NCI-H526 (cell line): ENCODE measurements around the gene MAGIX.

Experiments used
- DNase-seq, 2 experiments: peaks; one replicate each; lab custom pipeline; 2025; lab: John Stamatoyannopoulos, UW

The MAGIX gene

DNA sequence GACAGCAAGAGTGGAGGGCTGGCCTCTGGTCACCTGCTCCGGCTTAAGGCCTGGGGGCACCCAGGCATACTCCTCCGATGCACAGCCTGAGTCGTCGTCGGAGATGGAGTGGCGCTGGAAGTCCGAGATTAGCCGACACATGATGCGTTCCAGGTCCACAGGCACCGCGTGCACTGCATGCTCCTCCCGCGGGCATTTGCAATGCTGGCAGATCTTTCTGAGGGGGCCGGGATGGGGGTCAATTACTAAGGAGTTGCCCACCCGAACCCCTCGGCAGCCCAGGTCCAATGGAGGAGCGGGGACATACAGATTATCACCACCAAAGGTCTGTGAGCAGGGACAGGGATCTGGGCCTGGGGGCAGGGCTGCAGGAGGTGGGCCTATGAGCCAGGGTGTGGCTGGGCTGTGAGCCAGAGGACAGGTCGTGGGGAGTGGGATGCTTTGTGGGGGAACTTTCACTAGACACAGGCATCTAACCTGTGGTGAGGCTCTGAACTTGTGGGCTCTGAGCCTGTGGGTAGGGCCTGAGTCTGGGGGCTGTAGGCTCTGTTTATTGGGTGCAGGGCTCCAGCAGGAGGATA lies 21.2 kb downstream of the MAGIX start:
- peak in 1 of 2 experiments; percentile 52 for DNase-seq

DNA sequence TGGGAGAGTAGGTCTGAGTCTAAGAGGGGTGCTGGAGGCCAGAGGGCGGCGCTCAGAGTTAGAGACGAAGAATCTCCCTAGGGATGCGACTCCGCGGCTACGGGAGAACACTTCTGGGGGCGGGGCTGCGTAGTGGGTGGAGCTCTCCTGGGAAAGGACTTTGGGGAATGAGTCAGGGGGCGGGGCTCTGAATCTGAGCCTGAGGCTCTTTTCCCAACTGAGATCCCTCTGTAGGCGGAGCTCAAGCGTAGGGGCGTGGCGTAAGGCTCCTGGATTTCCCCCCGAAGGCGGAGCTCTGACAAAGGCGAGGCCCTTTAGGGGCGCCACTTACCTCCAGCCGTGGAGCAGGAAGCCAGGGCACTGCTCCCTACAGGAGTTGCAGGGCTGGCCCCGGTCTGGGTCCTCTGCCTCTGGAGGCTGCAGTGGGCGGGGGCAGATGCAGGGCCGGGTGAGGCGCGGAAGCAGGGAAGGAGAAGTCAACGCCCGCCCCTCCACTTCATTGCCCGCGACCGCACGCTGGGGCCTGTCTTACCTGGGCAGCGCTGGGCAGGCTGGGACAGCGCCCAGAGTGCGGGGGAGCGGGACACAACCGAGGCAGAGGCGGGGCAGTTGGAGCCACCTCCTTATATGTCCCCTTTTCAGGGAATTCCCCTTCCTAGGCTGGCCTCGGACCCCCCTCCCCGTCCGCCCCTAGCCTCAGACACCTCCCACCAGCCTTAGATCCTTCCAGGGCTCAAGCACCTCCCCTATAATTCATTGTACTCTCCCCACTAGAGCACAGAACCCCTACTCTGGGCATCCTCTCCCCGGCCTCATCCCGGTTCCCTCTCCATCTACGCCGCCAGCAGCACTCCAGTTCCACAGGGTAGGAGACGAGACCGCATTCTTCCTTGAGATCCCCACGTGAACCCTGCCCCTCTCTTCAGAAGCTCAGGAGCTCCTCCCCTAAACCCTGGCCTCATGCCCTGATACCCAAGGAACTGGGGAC lies 22.0 kb downstream of the MAGIX start:
- DNase-seq, result peak; percentile 78 to 97

DNA sequence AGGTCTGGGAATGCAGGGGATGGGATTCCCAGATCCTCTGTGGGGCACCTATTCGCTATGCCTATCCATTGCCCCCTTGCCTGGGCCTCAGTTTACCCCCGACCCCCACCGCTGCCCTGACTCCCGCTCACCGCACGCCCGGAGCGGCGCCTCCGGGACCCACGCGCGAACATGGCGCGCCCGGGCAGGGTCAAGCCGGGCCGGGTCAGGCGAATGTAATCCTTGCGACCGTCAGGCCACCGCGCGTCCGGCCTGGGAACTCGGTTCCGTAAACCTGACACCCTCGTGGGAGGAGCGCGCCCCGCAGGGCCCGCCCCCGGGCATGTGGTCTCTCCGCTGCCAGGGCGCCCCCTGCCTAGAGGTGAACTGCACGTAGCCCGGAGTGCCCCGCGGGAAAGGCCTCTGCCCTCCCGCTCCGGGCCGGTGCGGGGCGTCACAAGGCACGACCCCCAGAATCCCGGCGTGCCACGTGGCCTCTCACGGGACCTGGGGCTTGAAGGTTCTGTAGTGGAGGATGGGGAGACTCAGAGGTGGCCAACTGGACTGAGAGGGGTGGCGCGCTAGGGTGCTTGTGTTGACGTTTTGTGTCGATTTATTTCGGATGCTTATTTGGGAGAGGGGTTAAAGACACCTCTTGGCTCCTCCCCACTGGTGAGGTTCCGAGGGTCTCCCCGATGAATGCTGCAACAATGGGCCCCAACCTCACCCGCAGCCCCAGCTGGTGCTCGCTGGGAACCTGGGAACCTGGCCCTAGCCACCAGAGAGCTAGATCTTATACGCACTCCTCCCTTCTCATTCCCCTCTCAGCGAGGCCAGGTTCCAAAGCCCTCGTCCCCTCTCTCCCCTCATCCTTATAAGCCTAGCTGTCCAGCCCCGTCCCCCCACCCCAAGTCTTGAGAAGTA lies 23.8 kb downstream of the MAGIX start, which contains the start of gene PRICKLE3:
TSS of gene PRICKLE3 (minus strand) at position 249 of the 903 bp plus-strand sequence. CDS start at position 173, 76 bp downstream.
- peak; percentile 44 to 84 for DNase-seq

DNA sequence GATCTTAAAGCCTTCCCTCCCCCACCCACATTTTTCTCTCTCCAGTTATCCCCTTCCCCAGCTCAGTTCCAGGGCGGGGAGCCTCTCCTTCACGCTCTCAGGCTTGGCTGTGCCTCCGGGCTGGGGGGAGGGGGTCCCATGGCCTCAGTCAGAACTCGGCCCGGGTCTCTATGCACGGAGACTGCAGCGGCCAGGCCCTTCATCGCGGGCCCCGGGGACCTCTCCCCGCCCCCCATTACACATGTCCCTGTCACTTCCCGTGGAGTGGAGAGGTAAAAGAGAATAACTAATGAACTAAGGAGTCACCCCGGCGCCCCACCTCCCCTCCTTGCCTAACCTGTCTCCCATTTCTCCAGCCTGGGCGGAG lies 24.5 kb downstream of the MAGIX start:
- peak in 1 of 2 experiments; percentile 40 for DNase-seq

DNA sequence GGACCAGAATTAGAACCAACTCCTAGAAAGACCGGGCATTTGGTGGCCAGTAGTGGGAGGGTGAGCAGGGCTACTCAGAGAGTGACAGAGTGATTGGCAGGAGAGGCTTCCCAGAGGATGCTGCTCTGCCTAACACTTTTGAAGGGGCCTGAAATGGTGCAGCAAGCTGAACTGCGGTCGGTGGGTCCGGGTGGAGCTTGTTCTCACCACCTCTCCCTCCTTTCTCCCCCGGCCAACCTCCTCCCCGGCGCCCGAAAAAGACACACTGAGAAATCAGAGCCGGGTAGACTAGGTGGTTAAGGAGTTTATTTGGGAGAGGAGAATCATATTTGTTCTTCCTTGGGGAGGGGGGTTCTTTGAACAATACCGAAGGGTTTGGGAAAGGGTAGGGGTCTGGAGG lies 25.0 kb downstream of the MAGIX start:
- no peak for DNase-seq

DNA sequence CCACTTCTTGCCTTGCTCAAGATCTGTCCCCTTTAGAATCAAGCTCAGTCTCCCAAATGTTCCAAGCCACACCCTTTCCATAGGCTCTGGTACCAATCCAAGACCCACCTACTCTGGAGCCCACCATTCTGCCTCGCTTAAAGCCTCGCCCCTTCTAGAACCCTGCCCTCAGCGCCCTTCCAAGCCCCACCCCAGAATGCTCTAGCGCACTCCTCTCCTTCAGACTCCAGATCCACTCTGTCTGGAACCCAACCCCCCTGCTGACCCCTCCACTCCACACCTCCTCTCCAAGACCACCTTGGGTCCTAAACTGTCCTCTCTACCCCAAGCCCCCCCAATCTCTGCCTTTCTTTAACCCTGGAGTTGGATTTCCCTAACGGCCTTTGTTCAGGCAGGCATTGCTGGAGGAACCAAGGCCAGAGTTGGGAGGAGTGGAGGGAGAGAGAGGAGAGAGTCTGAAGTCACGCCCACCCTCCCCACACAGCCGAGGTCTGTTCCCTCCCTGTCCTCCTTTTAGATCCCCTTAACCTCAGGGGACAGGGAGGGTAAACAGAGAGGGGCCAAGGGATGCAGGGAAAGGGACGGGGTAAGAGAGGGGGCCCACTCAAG lies 26.0 kb downstream of the MAGIX start:
- no peak for DNase-seq

DNA sequence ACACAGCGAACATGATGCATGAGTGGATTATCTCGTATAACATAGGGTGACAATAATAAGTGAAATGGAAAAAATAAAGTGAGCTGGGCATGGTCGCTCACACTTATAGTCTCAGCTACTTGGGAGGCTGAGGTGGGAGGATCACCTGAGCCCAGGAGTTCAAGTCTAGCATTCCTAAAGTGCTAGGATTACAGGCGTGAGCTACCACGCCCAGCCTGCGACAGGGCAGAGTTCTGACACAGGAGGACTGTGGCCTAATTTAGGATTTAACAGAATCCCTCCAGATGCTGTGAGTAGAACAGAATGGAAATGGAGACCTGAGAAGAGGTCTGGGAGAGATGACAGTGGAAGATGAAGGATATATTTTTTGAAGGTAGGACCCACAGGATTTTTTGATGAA lies 27.0 kb downstream of the MAGIX start:
- no peak for DNase-seq

DNA sequence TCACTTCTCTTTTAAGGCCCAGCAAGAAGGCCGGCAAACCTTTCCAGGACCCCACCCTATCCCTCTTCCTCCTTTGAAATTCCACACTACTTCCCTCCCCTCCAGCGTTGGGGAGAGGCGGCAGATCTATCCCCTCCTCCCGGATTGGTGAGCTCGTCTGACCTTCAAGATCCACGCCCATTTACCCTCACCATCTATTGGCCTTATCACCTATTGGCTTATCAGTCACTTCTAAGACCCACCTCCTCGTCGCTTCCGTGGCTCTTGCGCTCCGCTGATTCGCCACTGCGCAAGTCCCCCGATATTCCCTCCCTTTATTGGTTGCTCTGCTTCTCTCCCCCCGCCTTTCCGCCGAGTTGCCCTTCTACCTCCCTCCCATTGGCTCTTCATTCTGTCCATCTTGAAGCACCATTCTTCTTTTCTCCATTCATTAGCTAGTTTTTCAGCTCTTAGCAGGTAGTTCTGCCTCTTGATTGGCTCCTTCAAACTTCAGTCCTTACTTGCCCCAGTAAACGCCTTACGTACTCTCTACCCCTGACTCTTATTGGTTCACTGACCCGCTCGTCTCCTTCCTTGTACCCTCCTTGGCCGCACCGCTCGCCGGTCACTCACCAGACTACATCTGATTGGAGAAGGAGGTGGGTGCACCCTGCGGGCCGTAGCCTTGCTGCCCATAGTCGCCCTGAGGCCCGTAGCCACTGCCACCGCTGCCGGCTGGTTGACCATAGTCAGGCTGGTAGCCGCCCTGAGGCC lies 28.4 kb downstream of the MAGIX start:
- peak; percentile 99 for DNase-seq

DNA sequence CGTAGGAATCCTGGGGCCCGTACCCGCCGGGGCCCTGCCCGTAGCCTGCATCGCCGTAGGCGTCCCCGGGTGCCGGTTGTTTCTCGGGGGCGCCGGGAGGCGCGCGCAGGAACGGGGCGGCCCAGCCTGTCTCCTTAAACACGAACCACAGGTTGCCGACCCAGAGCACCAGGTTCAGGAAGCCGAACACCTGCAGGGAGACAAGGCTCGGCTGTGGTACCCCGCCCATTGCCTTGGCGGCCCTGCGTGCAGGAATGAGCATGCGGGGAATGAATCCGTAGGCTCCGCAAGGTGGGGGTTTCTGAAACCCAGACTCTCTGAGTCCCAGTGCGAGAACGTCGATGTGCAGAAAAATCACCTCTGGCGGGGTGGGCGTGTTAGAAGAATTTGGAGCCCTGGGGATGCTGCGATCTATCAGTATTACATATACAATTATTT lies 29.0 kb downstream of the MAGIX start:
- peak in 1 of 2 experiments; percentile 76 for DNase-seq

DNA sequence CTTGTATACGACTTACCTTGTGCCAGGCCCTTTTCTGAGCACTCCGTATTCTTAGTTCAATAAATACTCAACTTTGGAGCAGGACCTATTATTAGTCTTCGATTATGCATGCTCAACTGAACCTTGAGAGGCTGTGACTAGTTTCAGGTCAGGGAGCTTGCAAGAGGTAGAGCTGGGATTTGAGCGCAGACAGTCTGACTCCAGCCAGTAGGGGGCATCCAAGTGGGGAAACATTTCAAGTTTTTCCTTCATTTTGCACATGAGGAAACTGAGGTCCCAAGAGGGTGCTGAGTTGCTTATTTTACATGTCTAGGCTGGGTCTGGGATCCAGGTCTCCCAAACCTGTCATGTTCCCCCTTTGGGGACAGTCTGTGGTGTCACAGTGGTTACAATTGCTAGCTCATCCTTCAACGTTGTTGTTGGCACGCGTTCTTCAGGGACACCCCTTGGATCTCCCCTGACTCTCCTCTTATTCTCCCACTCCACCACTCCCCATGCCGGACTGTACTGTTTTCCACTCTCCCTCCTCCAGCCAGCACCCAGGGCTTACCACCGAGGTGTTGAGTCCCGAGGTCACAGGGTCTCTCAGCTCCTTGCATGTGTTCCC lies 30.3 kb downstream of the MAGIX start:
- DNase-seq, result peak in 1 of 2 experiments; percentile 45

DNA sequence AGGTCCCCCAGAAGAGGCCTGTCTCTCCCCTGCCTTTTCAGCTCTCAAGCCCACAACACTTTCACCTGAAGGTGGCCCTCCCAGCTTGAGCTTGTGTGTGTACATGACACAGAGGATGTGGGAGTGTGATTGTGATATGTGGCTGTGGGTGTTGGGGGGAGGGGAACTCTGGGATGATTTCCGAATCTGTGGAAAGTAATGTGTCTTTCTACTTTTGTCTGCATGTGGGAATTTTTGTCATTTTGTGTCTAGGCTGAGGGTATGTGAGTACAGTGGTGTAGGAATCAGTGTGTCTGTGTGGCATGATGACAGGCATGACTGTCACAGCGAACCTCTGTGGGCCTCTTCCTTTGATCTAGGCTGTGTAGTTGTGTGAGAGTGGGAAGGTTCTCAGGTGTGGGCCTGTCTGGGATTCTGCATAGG lies 31.0 kb downstream of the MAGIX start:
- no peak for DNase-seq

DNA sequence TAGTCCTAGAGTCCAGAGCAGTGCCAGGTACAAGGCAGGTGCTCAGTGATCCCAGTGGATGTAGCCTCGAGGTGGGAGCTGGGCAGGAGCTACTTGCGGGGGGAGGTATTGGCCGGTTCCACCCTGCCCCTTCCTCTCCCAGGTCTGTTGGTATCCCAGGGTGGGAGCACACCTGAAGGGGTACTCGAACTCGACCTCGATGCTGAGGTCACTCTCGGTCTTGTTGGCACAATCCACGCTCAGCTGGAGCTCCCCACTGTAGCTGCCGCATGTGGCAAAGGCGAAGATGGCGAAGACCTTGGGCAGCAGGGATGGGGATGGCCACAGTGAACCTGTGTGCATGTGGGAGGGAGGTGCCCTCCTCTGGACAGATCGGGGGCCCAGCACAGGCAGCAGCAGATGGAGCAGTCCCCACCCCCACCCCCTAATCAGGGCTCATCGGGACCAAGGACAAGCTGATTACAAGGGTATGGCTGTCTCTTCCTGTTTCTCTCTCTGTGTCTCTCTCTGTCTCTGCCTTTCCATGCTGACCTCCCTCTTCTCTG lies 35.1 kb downstream of the MAGIX start:
- DNase-seq, result no peak

DNA sequence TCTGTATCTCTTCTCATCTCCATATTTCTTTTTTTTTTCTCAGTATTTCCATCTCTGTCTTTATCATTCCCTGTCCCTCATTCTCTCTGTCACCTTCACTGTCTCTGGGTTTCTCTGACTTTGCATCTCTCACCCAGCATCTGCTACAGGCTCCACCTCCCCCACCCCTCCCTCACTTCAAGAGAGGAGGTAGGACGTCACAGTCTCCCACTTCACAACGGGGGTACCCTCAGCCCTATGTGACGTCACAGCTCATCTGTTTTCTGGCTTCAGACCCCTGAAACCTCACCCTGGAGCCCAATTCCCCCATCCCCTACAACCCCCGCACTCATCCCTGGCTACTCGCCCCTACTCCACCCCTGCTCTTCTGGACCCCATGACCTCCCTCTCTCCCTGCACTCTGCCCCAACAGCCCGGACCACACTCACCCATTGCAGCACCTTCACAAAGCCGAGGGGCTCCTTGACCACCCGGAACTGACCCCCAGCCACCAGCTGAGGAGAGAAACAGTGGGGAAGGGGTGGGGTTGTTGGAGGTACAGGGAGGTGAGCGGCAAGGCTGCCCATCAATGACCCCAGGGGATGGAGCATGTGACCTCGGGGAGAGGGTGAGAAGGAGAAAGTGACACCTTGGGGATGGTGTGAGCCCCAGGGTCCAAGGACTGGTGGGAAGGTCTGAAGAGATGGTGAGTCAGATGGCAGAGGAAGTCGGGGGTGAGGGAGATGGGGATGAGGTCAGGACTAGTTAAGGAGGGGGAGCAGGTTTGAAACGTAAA lies 36.2 kb downstream of the MAGIX start:
- DNase-seq, result peak in 1 of 2 experiments; percentile 17

DNA sequence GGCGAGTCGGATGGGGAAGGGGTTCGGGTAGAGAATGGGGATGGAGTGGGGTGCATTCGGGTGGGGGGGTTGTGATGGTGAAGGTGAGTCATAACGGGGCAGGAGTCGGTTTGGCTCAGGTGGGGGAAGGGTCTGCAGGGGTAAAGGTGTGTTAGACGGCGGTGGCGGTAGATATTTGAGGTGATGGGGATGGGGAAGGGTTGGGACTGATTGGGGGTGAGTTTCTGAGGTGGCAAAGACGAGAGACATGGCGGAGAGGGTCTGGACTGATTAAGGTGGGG lies 36.7 kb downstream of the MAGIX start:
- DNase-seq, result no peak

DNA sequence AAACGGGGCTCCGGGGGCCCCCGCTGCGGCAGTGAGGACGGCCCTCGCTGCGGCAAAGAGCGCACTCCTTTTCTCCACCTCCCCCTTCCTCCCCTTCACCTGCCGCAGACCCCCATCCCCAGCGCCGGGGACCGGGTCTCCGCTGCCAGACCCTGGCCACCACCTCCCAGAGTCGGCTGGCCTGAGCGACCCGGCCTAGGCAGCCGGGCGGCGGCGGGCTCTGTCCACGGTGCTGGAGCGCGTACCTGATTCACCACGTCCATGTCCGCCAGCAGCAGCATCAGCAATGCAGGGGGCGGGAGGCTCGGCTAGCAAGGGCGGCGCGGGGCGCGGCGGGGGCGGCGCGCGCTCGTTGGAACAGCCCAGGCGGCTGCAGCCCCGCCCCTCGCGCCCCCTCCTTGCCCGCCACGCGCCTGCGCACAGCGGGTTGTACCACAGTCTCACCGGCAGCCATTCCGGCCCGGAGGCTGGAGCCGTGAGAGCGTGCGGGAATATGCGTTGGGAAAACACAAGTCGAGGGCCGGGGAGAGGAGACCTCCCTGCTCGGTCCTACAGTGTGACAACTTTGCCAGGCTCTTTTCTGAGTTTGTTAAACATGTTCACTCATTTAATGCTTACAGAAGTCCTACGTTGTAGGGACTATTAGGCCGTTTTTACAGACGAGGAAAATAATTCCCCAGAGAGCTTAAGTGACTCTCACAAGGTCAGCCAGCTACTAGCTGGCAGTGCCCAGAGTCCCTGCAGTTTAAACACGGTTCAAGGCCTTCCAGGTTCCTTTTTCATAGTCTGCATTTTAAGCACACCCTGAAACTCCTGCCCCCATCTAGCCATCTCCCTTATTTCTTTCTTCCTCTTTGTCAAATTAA lies 37.6 kb downstream of the MAGIX start, which contains the start of gene SYP:
TSS of gene SYP (minus strand) at position 288 of the 866 bp plus-strand sequence. CDS start at position 281, 7 bp downstream.
- DNase-seq, result peak; percentile 56 to 91

DNA sequence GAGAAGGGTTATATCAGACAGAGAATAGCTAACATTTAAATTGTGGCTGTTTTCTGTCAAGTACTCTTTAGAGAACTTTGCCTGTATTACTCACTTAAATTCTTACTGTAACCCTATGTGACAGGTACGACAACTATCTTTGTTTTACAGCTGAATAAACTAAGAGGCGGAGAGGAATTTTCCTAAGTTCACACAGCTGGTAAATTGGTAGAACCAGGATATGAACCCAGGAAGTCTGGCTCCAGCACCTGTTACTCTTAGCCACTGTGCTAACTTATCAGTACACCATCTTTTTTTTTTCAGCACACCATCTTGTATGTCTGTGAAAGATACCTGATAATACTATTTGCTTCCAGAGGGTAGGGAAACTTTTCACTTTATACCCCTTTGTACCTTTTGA lies 39.5 kb downstream of the MAGIX start:
- peak; percentile 78 to 79 for DNase-seq

DNA sequence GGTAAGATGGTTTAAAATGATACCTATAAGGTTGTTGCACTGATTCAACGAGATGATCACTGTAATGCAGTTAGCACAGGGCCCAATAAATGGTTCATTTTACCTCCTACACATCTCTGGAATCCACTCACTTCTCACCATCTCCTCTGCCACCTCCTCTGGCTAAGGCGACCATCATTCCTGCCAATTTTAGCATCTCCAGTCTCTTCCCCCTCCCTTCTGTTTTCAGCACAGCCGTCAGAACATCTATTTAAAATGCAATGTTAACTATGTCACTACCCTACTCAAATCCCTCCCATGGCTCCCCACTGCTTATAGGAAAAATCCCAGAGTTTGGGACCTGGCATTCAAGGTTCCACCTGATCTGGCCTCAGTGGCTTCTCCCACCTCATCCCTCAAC lies 41.0 kb downstream of the MAGIX start:
- DNase-seq, result no peak

DNA sequence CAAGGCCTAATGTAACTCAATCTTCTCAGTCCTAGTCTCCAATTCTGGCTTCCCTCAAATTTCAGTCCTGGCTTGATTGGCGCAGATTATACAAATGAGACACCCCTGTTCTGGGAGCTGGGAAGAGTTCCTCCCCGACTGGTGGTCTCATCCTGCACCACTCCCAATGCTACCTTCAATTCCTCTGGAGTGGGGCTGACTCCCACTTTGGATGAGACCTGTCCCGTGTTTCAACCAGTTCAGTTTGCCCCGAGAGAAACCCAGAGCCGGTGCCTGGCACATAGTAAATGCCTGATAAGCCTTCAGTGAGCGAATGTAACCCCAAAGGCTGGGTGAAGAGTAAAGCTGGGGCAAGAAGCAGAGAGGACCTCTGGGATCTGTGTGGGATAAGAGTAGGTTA lies 41.5 kb downstream of the MAGIX start:
- DNase-seq, result no peak
